H1 (cell line): Measurements from ENCODE around the gene DSP. TPM values are rescaled to one million over a fixed set of nuclear protein-coding genes. Genes with fewer than 3 reads are reported as not detected.

Experiments
- CTCF ChIA-PET: fragments of 300-600 bp; sonication (Branson Sonifier 250); formaldehyde crosslinking; loops from one replicate; lab custom pipeline; 2021; ENCODE audit not compliant: partially characterized antibody; lab: Charles Lee
- POLR2A ChIA-PET: fragments of 300-600 bp; sonication (Branson Sonifier 250); formaldehyde crosslinking; loops from one replicate; lab custom pipeline; 2021; ENCODE audit warnings: inconsistent platforms; ENCODE audit not compliant: partially characterized antibody; lab: Charles Lee
- DNase-seq, 2 experiments: peaks; one replicate each; pipeline versions ENCODE4 v3.0.0 to v3.0.0-alpha.2; 2010 to 2022; ENCODE audit warnings: low spot score in 2 of 2, low read depth in 1 of 2, mixed read lengths in 1 of 2
- FAIRE-seq: peaks from 2 replicates; lab custom pipeline; 2011; peaks lifted over from hg19 to GRCh38; lab: Jason Lieb, UNC
- H2AFZ ChIP-seq: 2 replicates; pipeline ENCODE4 v1.8.1; 2012; ENCODE audit warnings: low read length, inconsistent platforms
- H2AK5ac ChIP-seq: 2 replicates; pipeline ENCODE4 v1.6.1; 2013; ENCODE audit warnings: low read depth, low read length
- H2BK120ac ChIP-seq: replicated peaks from 2 replicates; pipeline ENCODE3; 2013; ENCODE audit warnings: low read depth, low read length, inconsistent platforms
- H2BK12ac ChIP-seq: 2 replicates; pipeline ENCODE4 v1.6.1; 2013; ENCODE audit warnings: low read depth, low read length
- H2BK15ac ChIP-seq: 2 replicates; pipeline ENCODE4 v1.6.1; 2013; ENCODE audit warnings: low read length
- H2BK20ac ChIP-seq: 2 replicates; pipeline ENCODE4 v1.6.1; 2013; ENCODE audit warnings: low read length
- H2BK5ac ChIP-seq: 2 replicates; pipeline ENCODE4 v1.6.1; 2013; ENCODE audit warnings: low read depth, low read length
- H3K14ac ChIP-seq: 2 replicates; pipeline ENCODE4 v1.6.1; 2013; ENCODE audit warnings: inconsistent platforms; ENCODE audit not compliant: insufficient read length
- H3K18ac ChIP-seq: 2 replicates; pipeline ENCODE4 v1.6.1; 2013; ENCODE audit warnings: low read length; ENCODE audit errors: extremely low read depth
- H3K23ac ChIP-seq: 2 replicates; pipeline ENCODE4 v1.6.1; 2013; ENCODE audit warnings: inconsistent platforms; ENCODE audit not compliant: insufficient read length
- H3K23me2 ChIP-seq: 2 replicates; pipeline ENCODE4 v1.6.1; 2013; ENCODE audit warnings: low read depth, low read length
- H3K27ac ChIP-seq: 2 replicates; pipeline ENCODE4 v1.6.1; 2011; ENCODE audit warnings: low read depth, low read length, inconsistent platforms
- H3K27me3 ChIP-seq, 4 experiments: replicated peaks in 1 of 4; 1 replicate in 1 of 4; 2 replicates in 3 of 4; pipeline versions ENCODE4 v1.6.1 to v1.8.1; 2011 to 2013; ENCODE audit warnings: low read length in 3 of 4, mild to moderate bottlenecking in 3 of 4, inconsistent platforms in 2 of 4, mixed read lengths in 2 of 4, moderate library complexity in 1 of 4; ENCODE audit not compliant: control insufficient read depth in 3 of 4, insufficient read depth in 3 of 4; ENCODE audit errors: extremely low read depth in 1 of 4
- H3K36me3 ChIP-seq, 4 experiments: 2 replicates each; pipeline versions ENCODE4 v1.6.1 to v1.8.1; 2011 to 2013; ENCODE audit warnings: mild to moderate bottlenecking in 4 of 4, low read length in 3 of 4, moderate library complexity in 2 of 4, control low read depth in 1 of 4, inconsistent platforms in 1 of 4; ENCODE audit not compliant: insufficient read depth in 4 of 4, control insufficient read depth in 2 of 4
- H3K4ac ChIP-seq: replicated peaks from 2 replicates; pipeline ENCODE3; 2013; ENCODE audit warnings: low read length, low read depth, mixed read lengths, inconsistent platforms; ENCODE audit not compliant: insufficient read length
- H3K4me1 ChIP-seq, 4 experiments: replicated peaks in 1 of 4; 1 replicate in 1 of 4; 2 replicates in 3 of 4; pipeline versions ENCODE4 v1.6.1 to v1.8.1; 2011 to 2013; ENCODE audit warnings: low read length in 3 of 4, inconsistent platforms in 2 of 4, mixed read lengths in 1 of 4; ENCODE audit not compliant: insufficient read depth in 4 of 4, control insufficient read depth in 3 of 4
- H3K4me2 ChIP-seq, 2 experiments: 2 replicates each; pipeline versions ENCODE4 v1.6.1 to v1.8.1; 2011 to 2013; ENCODE audit warnings: low read depth in 2 of 2, low read length in 2 of 2, control low read depth in 1 of 2, inconsistent platforms in 1 of 2, mild to moderate bottlenecking in 1 of 2; ENCODE audit not compliant: insufficient read depth in 1 of 2
- H3K4me3 ChIP-seq, 4 experiments: fragments of 200-600, 300-600 bp in 1 of 4; sonication (generic), shearing (Covaris generic), sonication (Bioruptor Twin) in 1 of 4; 2 replicates each; pipeline versions ENCODE4 v1.5.1 to v1.8.1; 2011 to 2016; ENCODE audit warnings: low read length in 4 of 4, low read depth in 3 of 4, control low read depth in 2 of 4, inconsistent platforms in 2 of 4, mild to moderate bottlenecking in 2 of 4, mixed read lengths in 1 of 4, moderate library complexity in 1 of 4; ENCODE audit not compliant: insufficient read depth in 2 of 4; ENCODE audit errors: extremely low read depth in 1 of 4
- H3K56ac ChIP-seq: replicated peaks from 2 replicates; pipeline ENCODE3; 2013; ENCODE audit warnings: low read depth, mild to moderate bottlenecking, mixed read lengths, low read length, inconsistent platforms; ENCODE audit not compliant: insufficient read length
- H3K79me1 ChIP-seq: 2 replicates; pipeline ENCODE4 v1.6.1; 2013; ENCODE audit warnings: low read depth, low read length, control low read depth
- H3K79me2 ChIP-seq, 2 experiments: 2 replicates each; pipeline versions ENCODE4 v1.6.1 to v1.8.1; 2012 to 2013; ENCODE audit warnings: low read length in 2 of 2, mild to moderate bottlenecking in 2 of 2, inconsistent platforms in 1 of 2; ENCODE audit not compliant: insufficient read depth in 2 of 2, control insufficient read depth in 1 of 2
- H3K9ac ChIP-seq, 4 experiments: replicated peaks in 1 of 4; 1 replicate in 1 of 4; 2 replicates in 3 of 4; pipeline versions ENCODE4 v1.6.1 to v1.8.1; 2011 to 2013; ENCODE audit warnings: low read depth in 3 of 4, low read length in 3 of 4, control low read depth in 2 of 4, mild to moderate bottlenecking in 2 of 4, moderate library complexity in 2 of 4, inconsistent platforms in 1 of 4; ENCODE audit errors: extremely low read depth in 1 of 4
- H3K9me3 ChIP-seq, 2 experiments: 2 replicates each; pipeline versions ENCODE4 v1.6.1 to v1.8.1; 2012 to 2013; ENCODE audit warnings: mild to moderate bottlenecking in 2 of 2, moderate library complexity in 2 of 2, control low read depth in 1 of 2, inconsistent platforms in 1 of 2, low read depth in 1 of 2, low read length in 1 of 2, mixed read lengths in 1 of 2; ENCODE audit not compliant: insufficient read depth in 2 of 2
- H4K20me1 ChIP-seq, 2 experiments: replicated peaks in 1 of 2; 2 replicates each; pipeline versions ENCODE3 to v1.8.1; 2011 to 2013; ENCODE audit warnings: inconsistent platforms in 2 of 2, low read length in 2 of 2, mild to moderate bottlenecking in 1 of 2; ENCODE audit not compliant: insufficient read depth in 2 of 2, control insufficient read depth in 1 of 2
- H4K5ac ChIP-seq: 2 replicates; pipeline ENCODE4 v1.6.1; 2013; ENCODE audit warnings: low read length, low read depth, mixed read lengths, inconsistent platforms; ENCODE audit not compliant: insufficient read length
- H4K8ac ChIP-seq: 2 replicates; pipeline ENCODE4 v1.8.0; 2013; ENCODE audit warnings: mild to moderate bottlenecking, moderate library complexity, low read length, inconsistent platforms; ENCODE audit not compliant: insufficient read depth; ENCODE audit errors: extremely low read depth
- H4K91ac ChIP-seq: replicated peaks from 2 replicates; pipeline ENCODE3; 2013; ENCODE audit warnings: low read length, mixed read lengths, inconsistent platforms; ENCODE audit not compliant: insufficient read length
- EP300 ChIP-seq, 2 experiments: IDR thresholded peaks; 1 replicate in 1 of 2; 2 replicates in 1 of 2; pipeline ENCODE4 v1.6.1; 2011 to 2012; ENCODE audit warnings: low read depth in 2 of 2, low read length in 2 of 2, mild to moderate bottlenecking in 2 of 2, borderline replicate concordance in 1 of 2, inconsistent platforms in 1 of 2, moderate library complexity in 1 of 2
- KDM1A ChIP-seq: fragments of 200-600, 300-600 bp; sonication (generic); IDR thresholded peaks from 2 replicates; pipeline ENCODE4 v1.7.1; 2016; ENCODE audit warnings: mild to moderate bottlenecking, low read length, borderline replicate concordance
- WGBS, 2 experiments: shearing (Covaris generic) in 1 of 2; methylation state at CpG; one replicate each; pipeline versions ENCODE4 v1.1.6 to v1.1.7; 2013 to 2015; ENCODE audit warnings: low lambda C conversion rate in 2 of 2, mixed read lengths in 2 of 2, inconsistent platforms in 1 of 2, low coverage in 1 of 2, missing lambda C conversion rate in 1 of 2; ENCODE audit not compliant: insufficient replicate concordance in 2 of 2, insufficient coverage in 1 of 2, insufficient read length in 1 of 2; ENCODE audit errors: extremely low coverage in 1 of 2, missing lambda C conversion rate in 1 of 2; 5-methylcytosine and 5-hydroxymethylcytosine counted together
- polyA plus RNA-seq, 7 experiments: library from polyadenylated mRNA; depleted of rRNA in 3 of 7; stranded (reverse) in 5 of 7; unstranded in 2 of 7; fragments of >200 nt in 5 of 7; fragments of 200-250 nt in 2 of 7; gene quantifications; 1 replicate in 5 of 7; 2 replicates in 1 of 7; 4 replicates in 1 of 7; pipeline versions ENCODE4 v1.2.1 to v1.2.3, GENCODE V29; 2011 to 2013; ENCODE audit warnings: missing spikeins in 2 of 7, mixed read lengths in 2 of 7
- total RNA-seq: library from RNA; stranded (reverse); fragmentation: NEBNext Ultra II Directional; extraction: Animal tissue kit (Norgen Biotek cat#: 25700); gene quantifications from 2 replicates; pipeline ENCODE4 v1.2.1, GENCODE V29; 2021
- TF ChIP-seq, protein P1 (sequence below): IDR thresholded peaks from 2 replicates; pipeline ENCODE4 v1.6.1; 2011; ENCODE audit warnings: low read depth, mild to moderate bottlenecking, low read length; ENCODE audit not compliant: insufficient read depth

The DSP gene
- total and polyA plus RNA-seq, 2 of the 8 experiments (the other 6 are each of a cell fraction or from before 2014, with no cell fraction given): 14.3 to 48.5 TPM

GRCh38 chr6:7546020-7546369, 4.5 kb downstream of the DSP start:
- Histone ChIP-seq H2AK5ac (no peak overlapping the region), H3K4me1 (peaks cover 8 to 18% (median 12%) of the 10 kb centered on the region in 4 experiments), H3K14ac (no peak overlapping the region), H4K20me1 (peaks cover 0 to 3% of the 10 kb centered on the region in 2 experiments), H4K5ac (no peak overlapping the region), H3K4me2 (0 out of 4 replicates have a peak overlapping the region, but pooled peaks of 1 of the 2 experiments have one; percentile 18), H3K9me3 (no peaks in the 10 kb centered on the region), H3K23ac (no peak overlapping the region), H4K91ac (no peak overlapping the region), H2BK12ac (no peak overlapping the region), H2BK20ac (no peak overlapping the region), H3K36me3 (no peaks in the 10 kb centered on the region), H3K27me3 (0 out of 7 replicates have a peak, but pooled peaks cover 0 to under 1% (median under 1%) of the 10 kb centered on the region in 4 experiments), H3K4me3 (no peak overlapping the region), H3K79me2 (peaks cover 0 to 51% of the 10 kb centered on the region in 2 experiments; a peak in 2 of 4 replicates), H3K23me2 (peaks cover 2% of the 10 kb centered on the region; the same call in 1 of the 2 replicates), H3K18ac (no peak overlapping the region), H2BK5ac (no peak overlapping the region; the same call in 1 of the 2 replicates), H3K4ac (no peak overlapping the region), H2BK15ac (0 out of 2 replicates have a peak overlapping the region, but pooled peaks have one; percentile 50), H2AFZ (no peak overlapping the region), H4K8ac (no peak overlapping the region), H3K9ac (no peak overlapping the region), H3K56ac (no peak overlapping the region), H3K27ac (no peak overlapping the region), H3K79me1 (peaks cover 2% of the 10 kb centered on the region; the same call in 1 of the 2 replicates), H2BK120ac (no peak overlapping the region)
- CTCF ChIA-PET: interaction anchor here (0.8 to 1.3 kb wide), 3 partner anchors 9 to 299 kb away, joined by 3 read pairs; no protein-coding TSS in a partner anchor
- 88% methylated on average over 6 of the region's 6 CpGs; no CpG with 5 or more reads in 1 of the 2 experiments for WGBS, 2 experiments
- no peak for FAIRE-seq
- TF ChIP-seq, protein P1, sequence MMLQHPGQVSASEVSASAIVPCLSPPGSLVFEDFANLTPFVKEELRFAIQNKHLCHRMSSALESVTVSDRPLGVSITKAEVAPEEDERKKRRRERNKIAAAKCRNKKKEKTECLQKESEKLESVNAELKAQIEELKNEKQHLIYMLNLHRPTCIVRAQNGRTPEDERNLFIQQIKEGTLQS: no peak
- TF ChIP-seq KDM1A (no peak), EP300 (IDR thresholded peaks at IDR 0.05; ENCODE audit: borderline replicate concordance in 1 of 2, low read depth in 2 of 2, low read length in 2 of 2) (no peak)
- DNase-seq: no peak
- POLR2A ChIA-PET: interaction anchor here (1.0 to 1.1 kb wide), 2 partner anchors 92 to 126 kb away, joined by 3 read pairs; no protein-coding TSS in a partner anchor
